Keratinocyte (primary cell): Measurements from ENCODE around the gene DIAPH3. TPM values are rescaled to one million over a fixed set of nuclear protein-coding genes. Genes with fewer than 3 reads are reported as not detected.

Experiments
- DNase-seq: peaks from one replicate; pipeline ENCODE4 v3.0.0-alpha.2; 2011; ENCODE audit warnings: low read depth, missing footprints, low spot score
- FAIRE-seq: peaks from 2 replicates; lab custom pipeline; 2011; peaks lifted over from hg19 to GRCh38; lab: Jason Lieb, UNC
- H2AFZ ChIP-seq: 2 replicates; pipeline ENCODE4 v1.6.0; 2012; ENCODE audit warnings: low read length, control low read depth, inconsistent platforms; ENCODE audit not compliant: control insufficient read depth
- H3K27ac ChIP-seq: 2 replicates; pipeline ENCODE4 v1.5.1; 2011; ENCODE audit warnings: low read length; ENCODE audit not compliant: control insufficient read depth, insufficient read depth
- H3K27me3 ChIP-seq: 3 replicates; pipeline ENCODE4 v1.6.0; 2011; ENCODE audit warnings: low read length; ENCODE audit not compliant: control insufficient read depth, insufficient read depth; ENCODE audit errors: extremely low read depth
- H3K36me3 ChIP-seq, 2 experiments: 2 replicates in 1 of 2; 3 replicates in 1 of 2; pipeline ENCODE4 v1.5.1; 2011; ENCODE audit warnings: low read length in 2 of 2, mild to moderate bottlenecking in 1 of 2; ENCODE audit not compliant: control insufficient read depth in 2 of 2, insufficient read depth in 2 of 2; ENCODE audit errors: extremely low read depth in 1 of 2
- H3K4me1 ChIP-seq: 3 replicates; pipeline ENCODE4 v1.5.1; 2011; ENCODE audit warnings: low read length; ENCODE audit not compliant: control insufficient read depth, insufficient read depth; ENCODE audit errors: extremely low read depth
- H3K4me2 ChIP-seq: 3 replicates; pipeline ENCODE4 v1.6.0; 2011; ENCODE audit warnings: low read depth, low read length; ENCODE audit not compliant: control insufficient read depth, insufficient read depth; ENCODE audit errors: extremely low read depth
- H3K4me3 ChIP-seq, 3 experiments: fragments of 200-600 bp in 1 of 3; sonication (generic) in 1 of 3; 2 replicates in 2 of 3; 3 replicates in 1 of 3; pipeline ENCODE4 v1.5.1; 2011 to 2016; ENCODE audit warnings: low read length in 3 of 3, mild to moderate bottlenecking in 3 of 3, control low read depth in 2 of 3, inconsistent platforms in 1 of 3, low read depth in 1 of 3, mixed read lengths in 1 of 3, mixed run types in 1 of 3, moderate library complexity in 1 of 3; ENCODE audit not compliant: control insufficient read depth in 2 of 3, insufficient read depth in 2 of 3; ENCODE audit errors: extremely low read depth in 1 of 3
- H3K79me2 ChIP-seq: 2 replicates; pipeline ENCODE4 v1.6.0; 2012; ENCODE audit warnings: low read length; ENCODE audit not compliant: control insufficient read depth, insufficient read depth
- H3K9ac ChIP-seq: 3 replicates; pipeline ENCODE4 v1.6.0; 2011; ENCODE audit warnings: low read length; ENCODE audit not compliant: control insufficient read depth, insufficient read depth; ENCODE audit errors: extremely low read depth
- H3K9me1 ChIP-seq: 3 replicates; pipeline ENCODE4 v1.6.0; 2011; ENCODE audit warnings: low read length; ENCODE audit not compliant: control insufficient read depth, insufficient read depth; ENCODE audit errors: extremely low read depth
- H3K9me3 ChIP-seq: 2 replicates; pipeline ENCODE4 v1.5.1; 2012; ENCODE audit warnings: low read depth, low read length; ENCODE audit not compliant: control insufficient read depth
- H4K20me1 ChIP-seq: 3 replicates; pipeline ENCODE4 v1.6.0; 2011; ENCODE audit warnings: low read length; ENCODE audit not compliant: control insufficient read depth, insufficient read depth; ENCODE audit errors: extremely low read depth
- EZH2 ChIP-seq: IDR thresholded peaks from one replicate; pipeline ENCODE4 v1.6.1; 2012; ENCODE audit warnings: inconsistent platforms, mild to moderate bottlenecking, low read length, moderate library complexity
- dilution Hi-C: fragments of 300-500 bp; cut with MboI; formaldehyde crosslinking; loops from one replicate; pipeline ENCODE4 v1.7.0; 2020; ENCODE audit warnings: low sequenced_read_pairs; ENCODE audit not compliant: extremely low pct_ligation_motif_present
- polyA plus RNA-seq, 5 experiments: library from polyadenylated mRNA; depleted of rRNA in 3 of 5; stranded (reverse) in 3 of 5; stranded (forward) in 1 of 5; unstranded in 1 of 5; fragments of >200 nt; gene quantifications; 1 replicate in 1 of 5; 2 replicates in 3 of 5; 3 replicates in 1 of 5; pipeline versions ENCODE4 v1.2.1 to v1.2.3, GENCODE V29; 2011 to 2012; ENCODE audit warnings: missing spikeins in 2 of 5, low read depth in 1 of 5, low replicate concordance in 1 of 5
- TF ChIP-seq, protein P1 (sequence below), 3 experiments: IDR thresholded peaks in 1 of 3; conservative IDR thresholded peaks in 1 of 3; optimal IDR thresholded peaks in 1 of 3; 2 replicates in 2 of 3; 3 replicates in 1 of 3; pipeline versions ENCODE3 to v1.5.1; 2011; ENCODE audit warnings: low read length in 3 of 3, mild to moderate bottlenecking in 3 of 3, moderate library complexity in 2 of 3, control low read depth in 1 of 3, inconsistent platforms in 1 of 3; ENCODE audit not compliant: insufficient read depth in 2 of 3; ENCODE audit errors: extremely low read depth in 1 of 3

DIAPH3 gene
- polyA plus RNA-seq, 1 donor (not counting 4 experiments of a cell fraction or from before 2014, with no cell fraction given): 9.0 TPM

DNA sequence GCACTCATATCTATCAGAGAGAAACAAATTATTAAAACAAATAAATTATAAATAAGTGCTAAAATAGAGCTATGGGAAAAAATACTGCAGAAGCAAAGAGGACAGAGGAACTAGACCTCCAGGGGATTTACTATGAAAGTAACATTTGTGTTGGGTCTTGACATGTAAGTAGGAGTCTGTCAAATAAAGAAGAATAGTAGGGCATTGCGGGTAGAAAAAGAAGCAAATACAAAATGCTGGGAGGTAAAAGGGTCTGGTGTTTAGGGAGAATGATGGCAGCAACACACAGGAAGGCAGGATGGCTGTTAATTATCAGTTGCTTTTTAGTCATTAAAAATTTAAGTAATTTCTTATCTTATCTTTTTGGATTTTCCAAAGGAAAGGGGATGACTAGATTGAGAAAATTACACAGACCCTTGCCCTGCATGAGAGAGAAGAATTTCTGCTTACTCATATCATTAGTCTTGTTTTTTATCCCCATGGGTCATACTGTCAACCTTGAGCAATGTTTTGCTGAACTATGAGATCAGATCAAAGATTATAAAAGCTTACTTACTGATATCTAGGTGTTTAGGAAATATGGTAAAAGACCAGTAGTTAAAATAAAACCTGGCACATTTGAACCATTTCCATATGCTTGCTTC lies 472.7 kb downstream of the DIAPH3 start:
- Histone ChIP-seq H3K27ac (no peak overlapping the region), H3K79me2 (no peaks in the 10 kb centered on the region), H3K9ac (no peak overlapping the region), H3K9me3 (no peaks in the 10 kb centered on the region), H3K4me2 (no peak overlapping the region), H3K36me3 (no peaks in the 10 kb centered on the region), H3K9me1 (no peaks in the 10 kb centered on the region), H4K20me1 (no peaks in the 10 kb centered on the region), H3K4me3 (no peak overlapping the region), H3K4me1 (no peaks in the 10 kb centered on the region), H2AFZ (no peak overlapping the region), H3K27me3 (no peaks in the 10 kb centered on the region)
- no peak for TF ChIP-seq EZH2
- TF ChIP-seq, protein P1, sequence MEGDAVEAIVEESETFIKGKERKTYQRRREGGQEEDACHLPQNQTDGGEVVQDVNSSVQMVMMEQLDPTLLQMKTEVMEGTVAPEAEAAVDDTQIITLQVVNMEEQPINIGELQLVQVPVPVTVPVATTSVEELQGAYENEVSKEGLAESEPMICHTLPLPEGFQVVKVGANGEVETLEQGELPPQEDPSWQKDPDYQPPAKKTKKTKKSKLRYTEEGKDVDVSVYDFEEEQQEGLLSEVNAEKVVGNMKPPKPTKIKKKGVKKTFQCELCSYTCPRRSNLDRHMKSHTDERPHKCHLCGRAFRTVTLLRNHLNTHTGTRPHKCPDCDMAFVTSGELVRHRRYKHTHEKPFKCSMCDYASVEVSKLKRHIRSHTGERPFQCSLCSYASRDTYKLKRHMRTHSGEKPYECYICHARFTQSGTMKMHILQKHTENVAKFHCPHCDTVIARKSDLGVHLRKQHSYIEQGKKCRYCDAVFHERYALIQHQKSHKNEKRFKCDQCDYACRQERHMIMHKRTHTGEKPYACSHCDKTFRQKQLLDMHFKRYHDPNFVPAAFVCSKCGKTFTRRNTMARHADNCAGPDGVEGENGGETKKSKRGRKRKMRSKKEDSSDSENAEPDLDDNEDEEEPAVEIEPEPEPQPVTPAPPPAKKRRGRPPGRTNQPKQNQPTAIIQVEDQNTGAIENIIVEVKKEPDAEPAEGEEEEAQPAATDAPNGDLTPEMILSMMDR (optimal IDR thresholded peaks at IDR 0.05 in 1 of 3, IDR thresholded peaks at IDR 0.05 in 1 of 3, conservative IDR thresholded peaks at IDR 0.05 in 1 of 3; ENCODE audit: extremely low read depth in 1 of 3, insufficient read depth in 2 of 3, low read length in 3 of 3): no peak
- no peak for FAIRE-seq
- dilution Hi-C loops: no loop called here
- DNase-seq: no peak

DNA sequence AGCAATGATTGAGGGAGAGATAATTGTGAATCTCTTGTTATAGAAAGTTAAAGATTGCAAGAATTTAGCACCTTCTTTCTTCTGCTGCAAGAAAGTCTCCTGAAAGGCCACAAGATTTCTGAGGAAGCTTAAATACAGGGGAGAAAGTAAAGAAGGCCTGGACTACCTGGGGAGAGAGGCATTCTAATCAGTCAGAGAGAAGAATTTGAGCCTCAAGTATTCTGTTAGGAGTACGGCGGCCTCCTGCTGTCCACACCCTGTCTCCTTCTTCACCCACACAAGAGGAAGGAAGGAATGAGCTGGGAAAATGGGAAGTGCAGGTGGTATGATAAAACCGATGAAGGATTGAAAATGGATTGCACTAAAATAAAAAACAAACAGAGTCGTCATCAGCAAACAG lies 474.7 kb downstream of the DIAPH3 start:
- no peaks in the 10 kb centered on the region for H3K4me1 ChIP-seq
- no peaks in the 10 kb centered on the region for H3K79me2 ChIP-seq

More for the DNA sequence above, 474.7 kb downstream of the DIAPH3 start:
- Histone ChIP-seq H3K36me3 (no peaks in the 10 kb centered on the region), H4K20me1 (no peaks in the 10 kb centered on the region), H3K27ac (no peak overlapping the region), H3K9me1 (no peaks in the 10 kb centered on the region), H3K9ac (no peak overlapping the region), H3K4me3 (no peak overlapping the region), H3K4me2 (no peak overlapping the region), H3K27me3 (no peaks in the 10 kb centered on the region), H2AFZ (no peak overlapping the region), H3K9me3 (no peaks in the 10 kb centered on the region)
- FAIRE-seq (no peak), DNase-seq (no peak)
- dilution Hi-C loops: no loop called here
- no peak for TF ChIP-seq EZH2
- TF ChIP-seq, protein P1 (optimal IDR thresholded peaks at IDR 0.05 in 1 of 3, IDR thresholded peaks at IDR 0.05 in 1 of 3, conservative IDR thresholded peaks at IDR 0.05 in 1 of 3; ENCODE audit: extremely low read depth in 1 of 3, insufficient read depth in 2 of 3, low read length in 3 of 3): no peak
